ENCODE data around the gene FASTKD2. TPM values are rescaled to one million over a fixed set of nuclear protein-coding genes. Genes with fewer than 3 reads are reported as not detected.

FASTKD2 gene
- total and polyA plus RNA-seq, 2 of the 8 experiments (the other 6 are each of a cell fraction or from before 2014, with no cell fraction given), result 35.7 to 38.5 TPM

DNA sequence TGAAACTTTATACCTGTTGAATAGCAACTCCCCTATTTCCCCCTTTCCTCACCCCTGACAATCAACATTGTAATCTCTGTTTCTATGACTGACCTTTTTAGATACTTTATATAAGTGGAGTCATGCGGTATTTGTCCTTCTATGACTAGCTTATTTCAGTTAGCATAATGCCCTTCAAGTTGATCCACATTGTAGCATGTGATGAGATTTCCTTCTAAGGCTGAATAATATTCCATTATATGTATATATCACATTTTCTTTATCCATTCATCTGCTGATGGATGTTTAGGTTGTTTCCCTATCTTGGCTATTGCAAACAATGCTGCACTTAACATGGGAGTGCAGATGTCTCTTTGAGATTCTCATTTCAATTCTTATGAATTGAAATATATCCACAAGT lies 9.5 kb downstream of the FASTKD2 start (continued):
- TF ChIP-seq, protein P1, sequence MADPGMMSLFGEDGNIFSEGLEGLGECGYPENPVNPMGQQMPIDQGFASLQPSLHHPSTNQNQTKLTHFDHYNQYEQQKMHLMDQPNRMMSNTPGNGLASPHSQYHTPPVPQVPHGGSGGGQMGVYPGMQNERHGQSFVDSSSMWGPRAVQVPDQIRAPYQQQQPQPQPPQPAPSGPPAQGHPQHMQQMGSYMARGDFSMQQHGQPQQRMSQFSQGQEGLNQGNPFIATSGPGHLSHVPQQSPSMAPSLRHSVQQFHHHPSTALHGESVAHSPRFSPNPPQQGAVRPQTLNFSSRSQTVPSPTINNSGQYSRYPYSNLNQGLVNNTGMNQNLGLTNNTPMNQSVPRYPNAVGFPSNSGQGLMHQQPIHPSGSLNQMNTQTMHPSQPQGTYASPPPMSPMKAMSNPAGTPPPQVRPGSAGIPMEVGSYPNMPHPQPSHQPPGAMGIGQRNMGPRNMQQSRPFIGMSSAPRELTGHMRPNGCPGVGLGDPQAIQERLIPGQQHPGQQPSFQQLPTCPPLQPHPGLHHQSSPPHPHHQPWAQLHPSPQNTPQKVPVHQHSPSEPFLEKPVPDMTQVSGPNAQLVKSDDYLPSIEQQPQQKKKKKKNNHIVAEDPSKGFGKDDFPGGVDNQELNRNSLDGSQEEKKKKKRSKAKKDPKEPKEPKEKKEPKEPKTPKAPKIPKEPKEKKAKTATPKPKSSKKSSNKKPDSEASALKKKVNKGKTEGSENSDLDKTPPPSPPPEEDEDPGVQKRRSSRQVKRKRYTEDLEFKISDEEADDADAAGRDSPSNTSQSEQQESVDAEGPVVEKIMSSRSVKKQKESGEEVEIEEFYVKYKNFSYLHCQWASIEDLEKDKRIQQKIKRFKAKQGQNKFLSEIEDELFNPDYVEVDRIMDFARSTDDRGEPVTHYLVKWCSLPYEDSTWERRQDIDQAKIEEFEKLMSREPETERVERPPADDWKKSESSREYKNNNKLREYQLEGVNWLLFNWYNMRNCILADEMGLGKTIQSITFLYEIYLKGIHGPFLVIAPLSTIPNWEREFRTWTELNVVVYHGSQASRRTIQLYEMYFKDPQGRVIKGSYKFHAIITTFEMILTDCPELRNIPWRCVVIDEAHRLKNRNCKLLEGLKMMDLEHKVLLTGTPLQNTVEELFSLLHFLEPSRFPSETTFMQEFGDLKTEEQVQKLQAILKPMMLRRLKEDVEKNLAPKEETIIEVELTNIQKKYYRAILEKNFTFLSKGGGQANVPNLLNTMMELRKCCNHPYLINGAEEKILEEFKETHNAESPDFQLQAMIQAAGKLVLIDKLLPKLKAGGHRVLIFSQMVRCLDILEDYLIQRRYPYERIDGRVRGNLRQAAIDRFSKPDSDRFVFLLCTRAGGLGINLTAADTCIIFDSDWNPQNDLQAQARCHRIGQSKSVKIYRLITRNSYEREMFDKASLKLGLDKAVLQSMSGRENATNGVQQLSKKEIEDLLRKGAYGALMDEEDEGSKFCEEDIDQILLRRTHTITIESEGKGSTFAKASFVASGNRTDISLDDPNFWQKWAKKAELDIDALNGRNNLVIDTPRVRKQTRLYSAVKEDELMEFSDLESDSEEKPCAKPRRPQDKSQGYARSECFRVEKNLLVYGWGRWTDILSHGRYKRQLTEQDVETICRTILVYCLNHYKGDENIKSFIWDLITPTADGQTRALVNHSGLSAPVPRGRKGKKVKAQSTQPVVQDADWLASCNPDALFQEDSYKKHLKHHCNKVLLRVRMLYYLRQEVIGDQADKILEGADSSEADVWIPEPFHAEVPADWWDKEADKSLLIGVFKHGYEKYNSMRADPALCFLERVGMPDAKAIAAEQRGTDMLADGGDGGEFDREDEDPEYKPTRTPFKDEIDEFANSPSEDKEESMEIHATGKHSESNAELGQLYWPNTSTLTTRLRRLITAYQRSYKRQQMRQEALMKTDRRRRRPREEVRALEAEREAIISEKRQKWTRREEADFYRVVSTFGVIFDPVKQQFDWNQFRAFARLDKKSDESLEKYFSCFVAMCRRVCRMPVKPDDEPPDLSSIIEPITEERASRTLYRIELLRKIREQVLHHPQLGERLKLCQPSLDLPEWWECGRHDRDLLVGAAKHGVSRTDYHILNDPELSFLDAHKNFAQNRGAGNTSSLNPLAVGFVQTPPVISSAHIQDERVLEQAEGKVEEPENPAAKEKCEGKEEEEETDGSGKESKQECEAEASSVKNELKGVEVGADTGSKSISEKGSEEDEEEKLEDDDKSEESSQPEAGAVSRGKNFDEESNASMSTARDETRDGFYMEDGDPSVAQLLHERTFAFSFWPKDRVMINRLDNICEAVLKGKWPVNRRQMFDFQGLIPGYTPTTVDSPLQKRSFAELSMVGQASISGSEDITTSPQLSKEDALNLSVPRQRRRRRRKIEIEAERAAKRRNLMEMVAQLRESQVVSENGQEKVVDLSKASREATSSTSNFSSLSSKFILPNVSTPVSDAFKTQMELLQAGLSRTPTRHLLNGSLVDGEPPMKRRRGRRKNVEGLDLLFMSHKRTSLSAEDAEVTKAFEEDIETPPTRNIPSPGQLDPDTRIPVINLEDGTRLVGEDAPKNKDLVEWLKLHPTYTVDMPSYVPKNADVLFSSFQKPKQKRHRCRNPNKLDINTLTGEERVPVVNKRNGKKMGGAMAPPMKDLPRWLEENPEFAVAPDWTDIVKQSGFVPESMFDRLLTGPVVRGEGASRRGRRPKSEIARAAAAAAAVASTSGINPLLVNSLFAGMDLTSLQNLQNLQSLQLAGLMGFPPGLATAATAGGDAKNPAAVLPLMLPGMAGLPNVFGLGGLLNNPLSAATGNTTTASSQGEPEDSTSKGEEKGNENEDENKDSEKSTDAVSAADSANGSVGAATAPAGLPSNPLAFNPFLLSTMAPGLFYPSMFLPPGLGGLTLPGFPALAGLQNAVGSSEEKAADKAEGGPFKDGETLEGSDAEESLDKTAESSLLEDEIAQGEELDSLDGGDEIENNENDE (IDR thresholded peaks at IDR 0.05; ENCODE audit: insufficient replicate concordance, low read length), result no peak
- TF ChIP-seq SIX5 (IDR thresholded peaks at IDR 0.05; ENCODE audit: low read depth, low read length), result no peak
- no peak for TF ChIP-seq RBBP5 (IDR thresholded peaks at IDR 0.05; ENCODE audit: borderline replicate concordance, low read depth, low read length)

All from H1 (cell line).